NCI-H774 (cell line): Measurements from ENCODE around the gene CELF1.

Experiments used
- DNase-seq: peaks from one replicate; lab custom pipeline; 2025; lab: John Stamatoyannopoulos, UW

Gene CELF1

GRCh38 chr11:47552566-47553405 lies at the start of gene CELF1:
CELF1 (minus strand) TSS chr11:47553132; CDS start chr11:47499523, 53,609 bp downstream.
- DNase-seq = peak; percentile 93

DNA sequence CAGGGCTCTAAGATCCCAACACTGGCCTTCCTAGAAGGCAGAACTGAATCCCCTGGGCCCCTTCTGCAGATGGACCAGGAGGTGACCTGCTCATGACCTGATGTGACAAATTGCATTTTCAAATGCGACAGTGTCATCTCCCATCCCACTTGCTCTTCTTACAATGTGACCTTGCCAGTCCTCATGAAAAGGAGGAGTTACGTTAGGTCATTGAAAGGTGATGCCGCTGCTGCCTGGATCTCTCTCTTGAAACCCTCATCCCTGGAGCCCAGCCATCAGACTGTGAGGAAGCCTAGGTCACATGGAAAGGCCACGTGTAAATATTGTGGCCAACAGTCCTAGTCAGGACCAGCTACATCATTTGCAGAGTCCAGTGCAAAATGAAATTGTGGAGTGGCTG lies 47.0 kb upstream of the CELF1 start:
- DNase-seq = no peak

- no peak for DNase-seq
Observed at GRCh38 chr11:47595967-47596366, 43.0 kb upstream of the CELF1 start.

DNA sequence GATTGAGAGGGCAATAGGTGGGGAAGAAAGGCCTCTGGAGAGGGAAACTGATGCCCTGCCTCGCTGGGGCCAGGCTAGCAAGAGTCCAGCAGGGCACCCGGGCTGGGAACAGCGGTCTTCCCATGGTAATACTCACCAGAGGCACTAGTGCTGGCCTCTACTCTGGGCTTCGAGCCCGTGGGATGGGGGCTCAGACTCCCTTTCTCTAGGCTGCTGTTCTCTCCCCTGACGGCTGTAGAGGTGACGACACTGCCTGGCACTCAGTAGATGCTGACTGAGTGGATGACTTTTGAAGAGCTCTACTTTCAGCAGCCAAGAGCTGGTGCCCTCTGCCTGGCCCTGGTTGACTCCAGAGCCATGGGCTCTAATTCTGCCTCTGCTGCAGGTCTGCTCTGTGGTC lies 42.1 kb upstream of the CELF1 start:
- DNase-seq = no peak

DNA sequence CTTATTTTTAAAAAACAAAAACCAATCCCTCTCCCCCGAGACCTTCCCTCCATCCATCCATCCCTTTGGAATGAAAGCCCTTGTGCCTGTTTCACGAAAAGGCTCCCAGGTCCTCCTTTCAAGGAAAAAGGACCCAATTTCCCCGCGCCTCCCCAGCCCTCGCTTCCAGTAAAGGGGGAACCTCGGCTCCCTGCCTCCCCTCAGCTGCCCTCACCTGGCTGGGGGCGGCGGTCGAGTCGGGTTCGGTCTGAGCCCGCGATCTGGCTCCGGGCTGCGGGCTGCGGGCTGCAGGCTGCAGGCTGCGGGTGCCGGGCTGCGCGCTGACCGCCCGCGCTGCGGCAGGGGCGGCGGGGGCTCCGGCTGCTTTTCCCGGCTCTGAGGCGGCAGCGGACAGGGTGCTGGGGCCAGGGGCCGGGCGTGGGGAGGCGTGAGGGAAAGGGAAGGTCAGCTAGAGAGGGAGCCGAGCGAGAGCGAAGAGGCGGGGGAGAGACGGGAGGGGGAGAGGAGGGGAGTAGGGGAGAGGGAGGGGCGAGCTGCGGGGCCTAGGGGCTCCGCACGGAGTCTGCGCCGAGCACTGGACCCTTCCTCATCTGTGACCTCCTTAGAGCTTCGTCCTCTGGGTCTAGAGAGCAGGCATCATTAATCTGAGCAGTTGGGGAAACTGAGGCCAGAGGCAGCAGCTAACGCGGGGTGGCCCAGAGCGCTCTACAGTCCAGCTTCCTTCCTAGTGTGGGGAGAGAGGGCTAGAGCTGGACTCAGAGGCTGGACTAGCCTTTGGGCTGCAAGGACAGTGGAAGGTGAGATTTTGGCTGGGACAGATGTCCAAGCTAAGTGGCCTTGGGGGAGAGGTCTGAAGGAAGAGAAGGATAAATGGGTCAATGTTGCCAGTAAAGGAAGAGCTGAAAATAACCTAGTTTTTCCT lies 41.3 kb upstream of the CELF1 start, which contains the start of gene C1QTNF4:
TSS of gene C1QTNF4 (minus strand) at position 478 of the 922 bp plus-strand sequence. CDS start 3,601 bp downstream, outside the sequence.
- DNase-seq = no peak

DNA sequence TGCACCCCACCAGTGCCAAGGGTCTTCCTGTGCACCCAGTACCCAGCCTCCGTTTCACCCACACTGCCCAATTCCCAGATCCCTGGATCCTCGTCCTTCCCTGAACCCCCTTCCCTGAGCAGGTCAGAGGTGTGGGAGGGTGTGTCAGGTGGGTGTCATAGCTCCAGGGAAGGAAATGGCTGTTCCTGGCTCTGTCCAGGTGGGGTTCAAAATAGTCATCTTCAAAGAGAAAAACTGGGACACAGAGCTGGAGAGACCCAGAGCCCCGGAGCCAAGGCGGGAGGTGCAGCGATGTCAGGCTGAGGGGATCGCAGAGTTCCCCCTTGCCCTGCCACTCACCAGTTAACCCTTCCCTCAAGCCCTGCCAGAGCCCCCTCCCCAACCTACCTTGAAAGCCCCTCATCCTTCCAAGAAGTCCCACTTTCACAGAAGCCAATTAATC lies 40.6 kb upstream of the CELF1 start:
- DNase-seq = no peak

DNA sequence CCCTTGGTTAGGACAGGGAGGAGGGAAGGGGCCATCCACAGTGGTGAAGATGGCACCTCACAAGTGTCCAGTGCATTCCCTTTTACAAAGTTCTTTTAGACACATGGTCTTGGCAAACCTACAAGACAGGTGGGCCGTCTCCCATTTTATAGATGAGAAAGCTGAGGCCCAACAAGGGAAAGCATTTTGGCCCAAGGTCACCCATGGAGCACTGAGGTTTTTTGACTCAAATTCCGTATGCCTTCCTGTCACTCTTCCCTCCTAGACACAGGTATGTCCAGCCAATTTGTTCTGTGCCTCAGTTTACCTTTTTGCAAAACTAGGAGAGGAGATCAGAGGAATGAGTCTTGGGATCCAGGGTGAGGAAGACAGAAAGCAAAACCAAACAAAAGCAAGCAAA lies 40.0 kb upstream of the CELF1 start:
- DNase-seq = no peak

DNA sequence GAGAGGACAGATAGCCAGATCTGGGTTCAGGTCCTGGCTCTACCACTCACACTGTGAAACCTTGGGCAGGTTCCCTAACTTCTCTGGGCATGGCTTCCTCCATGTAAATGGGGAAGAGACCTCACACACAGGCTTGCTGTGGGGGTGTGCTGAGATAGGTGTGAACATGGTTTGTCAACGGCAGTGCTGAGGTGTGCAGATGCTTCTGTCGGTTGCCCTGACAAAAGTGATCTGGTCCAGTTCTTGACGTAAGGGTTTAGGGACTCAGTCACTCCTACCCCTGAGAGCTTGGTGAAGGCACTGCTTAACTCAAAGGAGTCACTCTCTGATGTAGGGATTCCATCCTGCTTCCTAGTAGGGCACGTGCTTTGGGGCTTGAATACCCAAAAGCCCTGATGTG lies 39.3 kb upstream of the CELF1 start:
- DNase-seq = no peak

- no peak for DNase-seq
Observed at GRCh38 chr11:47591764-47592163, 38.8 kb upstream of the CELF1 start.

- DNase-seq = no peak
Observed at GRCh38 chr11:47589977-47590861, 37.3 kb upstream of the CELF1 start.

DNA sequence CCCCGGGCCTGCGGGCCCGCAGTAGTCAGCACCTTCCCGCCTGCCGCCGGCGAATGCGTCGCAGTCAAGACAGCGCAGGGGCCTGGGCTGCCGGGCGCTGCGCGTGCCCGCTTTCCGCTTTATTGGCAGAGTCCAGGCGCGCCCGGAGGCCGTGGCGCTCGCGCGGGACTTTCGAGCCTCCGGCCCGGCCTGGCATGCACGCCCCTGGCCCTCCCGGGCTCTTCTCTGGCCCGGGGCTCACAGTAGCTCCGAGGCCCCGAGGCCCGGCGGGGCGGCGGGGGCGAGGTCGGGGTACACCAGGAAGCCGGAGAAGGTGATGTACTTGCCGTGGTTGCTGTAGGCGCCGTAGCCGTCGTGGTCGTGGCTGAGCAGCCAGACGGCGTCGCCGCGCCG lies 36.6 kb upstream of the CELF1 start:
- DNase-seq = no peak

- no peak for DNase-seq
Observed at GRCh38 chr11:47589118-47589517, 36.2 kb upstream of the CELF1 start.

DNA sequence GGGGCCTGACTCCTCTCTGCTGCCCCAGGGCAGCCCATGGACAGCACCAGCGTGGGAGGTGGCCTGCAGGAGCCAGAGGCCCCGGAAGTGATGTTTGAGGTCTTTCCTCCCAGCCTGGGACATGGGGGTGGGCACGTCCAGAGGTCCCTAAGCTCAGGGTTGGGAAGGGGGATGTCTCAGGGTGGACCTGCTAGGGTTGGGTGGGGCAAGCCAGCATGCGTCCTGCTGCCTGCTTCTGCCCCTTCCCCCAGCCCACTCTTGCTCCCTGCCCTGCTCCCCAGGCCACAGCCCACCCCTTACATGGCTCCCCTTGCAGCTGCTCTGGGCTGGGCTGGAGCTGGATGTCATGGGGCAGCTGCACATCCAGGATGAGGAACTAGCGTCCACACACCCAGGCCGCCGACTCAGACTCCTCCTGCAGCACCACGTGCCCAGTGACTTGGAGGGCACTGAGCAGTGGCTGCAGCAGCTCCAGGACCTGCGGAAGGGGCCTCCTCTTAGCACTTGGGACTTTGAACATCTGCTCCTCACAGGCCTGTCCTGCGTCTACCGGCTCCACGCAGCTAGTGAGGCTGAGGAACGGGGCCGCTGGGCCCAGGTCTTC lies 34.9 kb upstream of the CELF1 start:
- no peak for DNase-seq

DNA sequence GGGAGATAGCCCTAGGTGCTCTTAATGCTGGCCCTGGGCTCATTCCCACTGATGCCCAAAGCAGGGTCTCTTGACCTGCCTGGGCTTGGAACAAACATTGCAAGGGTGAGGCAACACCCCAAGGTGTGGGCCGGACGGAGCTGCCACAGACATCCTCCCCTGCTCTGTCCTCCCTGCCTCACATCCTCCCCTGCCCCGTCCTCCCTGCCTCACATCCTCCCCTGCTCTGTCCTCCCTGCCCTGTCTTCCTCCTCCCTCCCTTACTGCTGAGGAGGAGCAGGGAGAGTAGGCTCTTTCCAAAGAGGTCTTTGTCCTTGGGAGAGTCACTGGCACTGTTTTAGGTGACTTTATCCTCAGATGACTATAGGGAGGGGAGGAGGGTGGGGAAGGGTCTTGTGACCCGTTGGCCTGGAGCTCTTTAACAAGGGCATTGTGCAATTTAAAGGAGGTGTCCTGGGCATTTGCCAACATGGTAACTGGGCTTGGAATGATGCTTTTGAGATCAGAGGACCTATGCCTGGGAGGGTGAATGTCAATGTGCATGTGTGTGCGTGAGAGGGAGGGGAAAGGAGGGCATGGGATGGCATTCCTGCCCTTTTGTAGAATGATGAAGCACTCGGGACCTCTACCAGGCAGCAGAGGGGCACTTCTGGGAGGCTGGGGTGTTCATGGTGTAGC lies 34.2 kb upstream of the CELF1 start:
- DNase-seq = no peak

- no peak for DNase-seq
Observed at GRCh38 chr11:47586098-47586855, 33.3 kb upstream of the CELF1 start, which contains the start of gene FAM180B. FAM180B (plus strand) TSS chr11:47586678; CDS start chr11:47586769, 91 bp downstream.

GRCh38 chr11:47583844-47584243 lies 30.9 kb upstream of the CELF1 start:
- no peak for DNase-seq

DNA sequence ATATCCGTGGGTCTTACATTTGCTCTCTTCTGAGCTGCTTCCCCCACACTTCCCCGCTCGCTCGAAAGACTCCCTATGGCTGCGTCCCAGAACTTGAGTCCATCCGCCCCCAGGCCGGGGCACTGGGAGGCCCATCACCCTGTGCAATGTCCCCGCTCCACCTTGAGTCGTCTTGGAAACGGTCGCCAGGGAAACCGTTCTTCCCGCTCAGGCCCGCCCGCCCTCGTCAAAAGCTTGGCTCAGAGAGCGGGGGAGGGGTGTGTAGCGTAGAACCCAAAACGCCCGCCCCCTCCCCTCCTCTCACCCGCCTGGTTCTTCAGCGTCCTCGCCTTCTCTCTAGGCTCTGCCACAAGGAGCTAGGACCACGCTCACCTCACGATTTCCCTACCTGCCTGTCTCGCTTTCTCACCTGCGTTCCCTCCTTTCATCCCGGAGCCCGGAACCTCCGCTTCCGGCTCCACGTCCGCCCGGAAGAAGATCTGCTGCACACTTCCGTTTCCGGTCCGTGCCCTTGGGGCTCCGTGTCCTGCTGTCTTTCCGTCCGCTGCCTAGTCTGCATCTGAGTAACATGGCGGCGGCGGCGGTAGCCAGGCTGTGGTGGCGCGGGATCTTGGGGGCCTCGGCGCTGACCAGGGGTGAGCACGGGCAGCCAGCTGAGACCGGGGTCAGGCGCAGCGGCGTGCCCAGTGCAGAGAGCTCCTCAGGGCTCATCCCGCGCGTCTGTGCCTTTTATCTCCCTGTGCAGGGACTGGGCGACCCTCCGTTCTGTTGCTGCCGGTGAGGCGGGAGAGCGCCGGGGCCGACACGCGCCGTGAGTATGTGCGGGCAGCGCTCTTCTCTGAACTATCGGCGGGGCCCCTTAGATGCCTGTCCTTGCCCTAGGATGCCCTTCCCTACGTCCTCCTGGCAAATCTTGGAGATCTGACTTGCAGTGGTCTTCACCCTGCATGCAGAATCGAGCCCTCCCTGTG lies 25.9 kb upstream of the CELF1 start, which contains the start of the genes KBTBD4 and NDUFS3:
TSS of gene KBTBD4 (minus strand) at position 447 of the 971 bp plus-strand sequence. CDS start at position 428, 19 bp downstream.
TSS of gene NDUFS3 (plus strand) at position 551 of the 971 bp plus-strand sequence. CDS start at position 569, 18 bp downstream.
- peak; percentile 89 for DNase-seq

DNA sequence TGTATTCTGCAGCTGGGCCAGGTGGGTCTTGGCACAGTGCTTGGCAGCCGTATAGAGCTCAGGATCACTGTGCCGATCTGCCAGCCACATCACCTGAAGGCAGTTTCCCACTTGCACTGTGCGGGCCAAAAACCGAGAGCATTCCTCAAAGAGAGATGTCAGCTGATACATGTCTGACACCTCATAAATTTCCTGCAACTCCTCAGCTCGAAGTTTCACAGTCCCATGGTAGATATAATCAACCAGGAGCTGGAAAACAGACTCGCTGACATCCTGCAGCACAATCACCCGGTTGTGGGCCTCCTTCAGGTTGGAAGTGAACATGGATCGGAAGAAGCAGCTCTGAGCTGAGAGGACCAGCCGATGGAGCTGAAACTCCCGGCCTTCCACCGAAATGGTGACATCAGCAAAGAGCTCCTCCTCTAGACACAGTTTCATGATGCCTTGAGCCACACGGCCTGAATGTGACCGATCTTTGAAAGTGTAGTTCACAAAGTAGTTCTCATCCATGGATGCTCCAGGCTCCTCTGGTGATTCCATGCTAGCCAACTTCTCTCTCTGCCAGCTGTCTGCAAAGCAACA lies 24.6 kb upstream of the CELF1 start:
- no peak for DNase-seq
